ENCODE results near the gene KCTD5.
"Not testable (repeated sequence)": the region's sequence is repeated elsewhere in the genome, so short reads cannot be mapped to it uniquely, and the experiment has no call there.

DNA sequence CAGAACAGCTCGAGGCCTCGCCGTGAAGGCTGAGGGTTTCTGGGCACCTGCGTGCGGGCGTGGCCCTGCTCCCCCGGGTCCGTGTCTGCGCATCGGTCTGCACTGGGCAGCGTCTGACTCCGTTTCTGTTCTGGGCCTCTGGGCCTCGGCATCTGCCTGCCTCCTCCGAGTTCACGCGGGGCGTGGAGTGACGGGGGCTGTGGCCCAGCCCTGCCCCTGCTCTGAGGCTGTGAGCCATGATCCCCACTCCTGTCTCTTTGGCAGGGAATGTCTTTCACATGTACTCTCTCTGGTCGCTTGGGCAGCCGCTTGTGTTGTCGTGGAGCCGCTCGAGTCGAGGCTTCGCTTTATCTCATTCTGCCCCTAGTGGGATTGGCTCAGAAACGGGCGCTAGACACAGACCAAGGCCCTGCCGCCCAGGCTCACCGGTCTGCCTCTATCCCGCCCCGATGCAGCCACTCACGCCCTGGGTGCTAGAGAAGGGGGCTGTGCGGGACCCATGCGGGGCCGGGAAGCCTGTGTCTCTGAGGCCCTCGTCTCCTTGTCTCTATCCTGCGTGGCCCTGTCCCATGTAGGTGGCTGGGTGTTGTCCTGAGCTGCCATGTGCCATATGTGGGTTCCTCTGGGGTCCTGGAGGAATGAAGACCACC lies 14.4 kb downstream of the KCTD5 start:
- TF ChIP-seq POLR2A (IDR thresholded peaks at IDR 0.05; ENCODE audit: low read length); GATA1 (IDR thresholded peaks at IDR 0.05; ENCODE audit: low read depth, low read length): not testable (repeated sequence)
